ENCODE measurements around the gene SACM1L.
"Not testable (repeated sequence)": the region's sequence is repeated elsewhere in the genome, so short reads cannot be mapped to it uniquely, and the experiment has no call there.

The SACM1L gene

DNA sequence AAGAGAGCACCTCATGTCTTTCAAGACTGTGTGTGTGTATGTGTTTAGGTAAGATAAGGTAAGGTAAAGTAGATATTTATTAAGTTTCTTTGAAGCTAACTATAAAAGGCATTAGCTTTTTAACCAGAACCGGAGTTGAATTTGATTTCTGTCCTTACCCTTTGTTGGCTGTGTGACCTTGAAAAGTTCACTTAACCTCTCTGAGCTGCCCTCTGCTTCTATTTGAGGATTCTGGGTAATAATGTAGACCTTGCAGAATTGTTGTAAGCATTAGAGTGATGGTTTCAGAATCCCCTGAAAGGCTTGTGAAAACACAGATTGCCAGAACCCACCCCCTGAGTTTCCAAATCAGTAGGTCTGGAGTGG is 21.6 kb upstream of the SACM1L start:
- no peak for DNase-seq (ENCODE audit: low read depth)

DNA sequence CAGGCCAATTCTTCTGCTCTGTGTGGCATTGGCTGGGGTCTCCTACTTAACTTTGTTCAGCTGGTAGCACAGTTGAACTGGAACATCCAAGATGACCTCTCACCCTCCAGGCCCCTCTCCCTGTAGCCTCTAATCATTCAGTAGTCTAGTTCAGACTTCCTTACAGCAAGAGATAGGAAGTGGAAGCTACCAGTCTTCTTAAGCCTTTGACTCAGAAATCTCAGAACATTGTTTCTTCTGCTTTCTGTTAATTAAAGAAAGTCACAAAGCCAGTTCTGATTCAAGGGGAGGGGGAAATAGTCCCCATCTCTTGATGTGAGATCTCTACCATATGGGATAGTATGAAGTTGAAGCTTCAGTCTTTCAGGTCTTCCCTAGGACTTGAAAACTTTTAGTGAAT is 18.8 kb upstream of the SACM1L start:
- DNase-seq (ENCODE audit: low read depth): no peak

DNA sequence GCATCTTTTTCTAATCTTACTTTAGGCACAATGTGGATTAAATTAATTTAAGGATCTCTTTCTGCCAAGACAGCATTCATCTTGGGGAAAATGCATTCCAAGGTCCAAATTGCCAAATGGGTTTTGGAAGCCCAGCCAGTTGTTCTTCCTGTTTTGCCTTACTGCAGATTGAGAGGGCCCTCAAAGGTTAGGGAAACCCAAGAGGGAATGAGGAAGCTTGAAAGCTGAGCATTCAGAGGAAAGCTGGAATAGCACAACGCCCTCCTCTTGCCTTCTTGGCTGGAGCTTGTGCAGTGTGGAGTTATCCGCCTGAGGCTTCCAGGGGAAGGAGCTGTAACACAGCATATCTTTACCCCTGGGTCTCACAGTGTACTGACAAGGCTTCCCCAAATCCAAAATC is 18.2 kb upstream of the SACM1L start:
- DNase-seq (ENCODE audit: low read depth): peak; percentile 71

DNA sequence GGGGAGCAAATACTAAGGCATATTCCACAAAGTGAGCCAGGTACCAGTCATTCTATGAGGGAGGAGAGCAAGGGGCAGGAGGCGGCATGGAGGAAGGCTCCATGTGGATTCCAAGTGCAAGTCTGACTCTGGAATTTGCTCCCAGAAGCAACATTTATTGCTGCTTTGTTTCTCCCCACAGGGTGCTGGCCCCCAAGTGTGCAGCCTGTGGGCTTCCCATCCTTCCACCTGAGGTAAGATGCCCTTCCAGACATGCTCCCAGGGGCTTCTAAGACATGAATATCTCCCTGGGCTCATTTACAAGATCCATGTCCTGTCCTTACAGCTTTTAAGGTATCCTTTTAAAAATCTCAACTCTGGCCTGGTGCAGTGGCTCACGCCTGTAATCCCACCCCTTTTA is 15.9 kb upstream of the SACM1L start:
- no peak for DNase-seq (ENCODE audit: low read depth)

DNA sequence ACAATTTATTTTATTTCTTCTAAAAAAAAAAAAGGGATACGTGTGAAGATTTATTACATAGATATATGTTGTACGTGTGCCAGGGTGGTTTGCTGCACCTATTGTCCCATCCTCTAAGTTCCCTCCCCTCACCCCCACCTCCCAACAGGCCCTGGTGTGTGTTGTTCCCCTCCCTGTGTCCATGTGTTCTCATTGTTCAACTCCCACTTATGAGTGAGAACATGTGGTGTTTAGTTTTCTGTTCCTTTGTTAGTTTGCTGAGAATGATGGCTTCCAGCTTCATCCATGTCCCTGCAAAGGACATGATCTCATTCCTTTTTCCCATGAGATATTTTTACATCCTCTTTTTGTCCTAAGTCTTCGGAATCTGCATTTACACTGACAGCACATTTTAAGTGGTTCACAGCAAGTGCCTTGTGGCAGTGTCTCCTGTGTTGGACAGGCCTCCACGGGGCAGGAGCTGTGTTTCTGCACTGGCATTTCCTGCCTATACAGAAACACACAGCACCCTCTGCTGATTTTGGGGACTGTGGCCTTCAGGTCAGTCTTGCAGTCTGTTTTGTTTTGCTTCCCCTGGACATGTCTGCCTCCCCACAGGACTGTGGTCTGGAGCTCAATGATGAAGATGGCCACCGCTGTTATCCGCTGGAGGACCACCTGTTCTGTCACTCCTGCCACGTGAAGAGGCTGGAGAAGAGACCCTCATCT is 12.7 kb upstream of the SACM1L start:
- DNase-seq (ENCODE audit: low read depth): no peak

DNA sequence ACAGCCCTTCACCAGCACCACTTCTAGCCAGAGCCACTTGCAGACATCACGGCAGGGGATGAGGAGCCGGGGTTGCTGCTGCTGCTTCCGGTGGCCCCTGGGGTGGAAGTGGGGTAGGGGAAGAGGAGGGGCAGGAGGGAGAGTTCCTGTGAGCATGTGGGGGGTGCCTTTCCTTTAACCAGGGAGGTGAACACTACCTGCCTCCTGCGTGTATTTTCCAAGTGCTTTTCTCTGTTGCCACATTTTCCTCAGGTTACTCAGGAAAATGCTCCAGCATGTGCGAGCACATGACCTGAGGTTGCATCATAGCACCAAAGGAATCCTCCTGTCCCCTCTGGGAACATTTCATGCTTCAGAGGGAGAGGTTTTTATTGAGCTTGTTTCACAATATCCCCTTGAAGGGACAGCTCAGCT is 12.2 kb upstream of the SACM1L start:
- DNase-seq (ENCODE audit: low read depth): peak; percentile 77

DNA sequence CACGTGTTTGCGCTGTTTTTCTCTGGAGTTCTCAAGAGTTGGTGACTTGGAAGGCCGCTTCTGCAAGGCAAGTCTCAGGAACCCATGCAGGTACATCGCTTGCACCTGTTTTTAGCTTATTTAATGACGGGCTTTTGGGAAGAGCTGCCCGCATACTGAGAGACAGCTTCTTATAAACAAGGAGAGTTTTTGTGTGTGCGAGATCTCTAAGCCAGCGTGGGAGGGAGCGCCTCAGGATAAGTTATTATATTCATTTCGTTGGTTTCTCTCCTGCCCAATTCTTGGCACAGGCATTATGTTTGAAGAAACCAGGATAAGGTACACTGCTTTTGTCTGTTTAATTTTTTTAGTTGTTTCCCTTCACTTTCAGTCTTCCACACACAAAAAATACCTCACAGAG is 11.4 kb upstream of the SACM1L start:
- no peak for DNase-seq (ENCODE audit: low read depth)

DNA sequence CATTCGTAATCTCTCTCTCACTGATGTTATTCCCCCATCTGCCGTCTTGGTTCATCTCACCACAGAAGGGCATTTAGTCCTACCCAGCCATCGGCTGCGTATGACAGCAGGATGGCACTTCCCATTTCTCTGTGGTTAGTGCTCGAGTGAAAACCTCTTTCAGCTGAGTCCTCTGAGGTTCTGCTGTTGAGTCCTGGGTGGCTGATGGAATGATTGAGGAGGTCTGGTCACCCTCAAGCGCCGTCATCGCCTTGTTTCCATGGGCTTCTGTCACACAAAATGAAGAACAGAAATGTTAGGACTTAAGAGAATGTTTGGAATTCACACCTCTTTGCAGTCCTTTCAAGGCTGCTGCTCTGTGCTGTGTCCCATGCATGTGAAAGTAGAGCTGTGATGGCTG is 9.4 kb upstream of the SACM1L start:
- DNase-seq (ENCODE audit: low read depth): no peak

DNA sequence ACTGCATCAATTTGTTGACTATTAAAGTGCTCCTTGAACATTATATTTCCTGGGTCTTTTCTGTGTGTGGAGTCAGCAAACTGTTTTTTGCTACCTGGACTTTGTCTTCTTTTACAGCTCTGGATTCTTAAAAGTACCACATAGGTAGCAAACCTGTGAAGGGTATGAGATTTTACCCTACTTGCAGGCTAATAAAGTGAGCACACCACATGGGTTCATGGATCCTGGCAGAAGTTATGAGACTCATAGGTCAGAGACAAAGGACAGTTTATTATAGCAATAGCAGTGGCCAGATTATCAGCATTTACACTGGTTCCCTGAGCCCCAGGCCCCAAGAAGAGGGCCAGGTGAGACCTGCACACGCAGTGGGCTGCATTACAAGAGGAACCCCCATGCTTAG is 8.0 kb upstream of the SACM1L start:
- no peak for DNase-seq (ENCODE audit: low read depth)

DNA sequence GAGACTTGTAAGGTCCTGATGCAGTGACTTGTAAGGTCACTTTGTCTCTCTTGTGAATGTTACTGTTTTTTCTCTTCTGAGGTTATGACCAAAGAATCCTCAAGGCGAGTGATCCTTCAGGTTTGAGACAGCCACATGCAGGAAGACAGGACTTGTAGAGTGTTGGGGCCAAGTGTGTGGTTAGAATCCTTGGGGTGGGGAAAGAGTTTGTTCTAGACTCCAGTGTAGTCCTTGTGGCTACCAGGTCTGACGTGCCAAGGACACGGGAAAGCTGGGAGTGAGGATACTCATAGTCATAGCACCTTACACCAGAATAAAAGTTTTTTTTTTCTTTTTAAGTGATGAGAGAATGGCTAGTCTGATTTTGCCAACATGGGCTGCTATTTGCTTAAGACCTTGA is 7.3 kb upstream of the SACM1L start:
- no peak for DNase-seq (ENCODE audit: low read depth)

DNA sequence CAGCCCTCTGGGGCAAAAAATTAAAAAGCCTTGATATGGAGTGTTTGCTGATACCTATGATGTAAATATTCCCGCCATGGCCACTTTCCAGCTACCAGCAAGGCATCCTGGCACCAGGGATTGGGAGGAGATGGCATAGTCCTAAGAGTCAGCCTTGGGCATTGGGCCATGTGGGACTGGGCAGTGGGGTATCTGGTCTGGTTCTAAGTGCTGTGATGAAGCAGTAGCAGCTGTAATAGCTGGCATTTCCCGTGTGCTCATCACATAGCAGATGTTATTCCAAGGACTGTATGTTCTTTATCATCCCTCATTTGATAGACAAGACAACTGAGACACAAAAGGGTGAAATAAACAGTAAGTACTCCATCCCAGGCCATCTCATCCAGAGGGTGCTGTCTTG is 6.9 kb upstream of the SACM1L start:
- no peak for DNase-seq (ENCODE audit: low read depth)

DNA sequence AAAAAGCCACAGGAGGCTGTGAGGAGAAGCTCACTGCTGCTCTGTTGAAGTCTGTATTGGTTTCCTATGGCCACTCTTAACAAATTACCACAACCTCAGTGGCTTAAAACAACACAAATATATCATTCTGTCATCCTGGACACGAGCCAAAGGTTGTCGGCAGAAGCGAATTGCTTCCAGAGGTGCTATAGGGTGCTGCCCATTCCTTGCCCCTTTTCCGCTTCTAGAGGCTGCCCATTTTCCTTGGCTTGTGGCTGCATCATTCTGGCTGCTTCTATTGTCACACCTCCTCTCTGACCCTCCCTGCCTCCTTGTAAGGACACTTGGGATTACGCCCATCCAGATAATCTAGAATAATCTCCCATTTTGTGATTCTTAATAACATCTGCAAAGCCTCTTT is 6.4 kb upstream of the SACM1L start:
- DNase-seq (ENCODE audit: low read depth): no peak

DNA sequence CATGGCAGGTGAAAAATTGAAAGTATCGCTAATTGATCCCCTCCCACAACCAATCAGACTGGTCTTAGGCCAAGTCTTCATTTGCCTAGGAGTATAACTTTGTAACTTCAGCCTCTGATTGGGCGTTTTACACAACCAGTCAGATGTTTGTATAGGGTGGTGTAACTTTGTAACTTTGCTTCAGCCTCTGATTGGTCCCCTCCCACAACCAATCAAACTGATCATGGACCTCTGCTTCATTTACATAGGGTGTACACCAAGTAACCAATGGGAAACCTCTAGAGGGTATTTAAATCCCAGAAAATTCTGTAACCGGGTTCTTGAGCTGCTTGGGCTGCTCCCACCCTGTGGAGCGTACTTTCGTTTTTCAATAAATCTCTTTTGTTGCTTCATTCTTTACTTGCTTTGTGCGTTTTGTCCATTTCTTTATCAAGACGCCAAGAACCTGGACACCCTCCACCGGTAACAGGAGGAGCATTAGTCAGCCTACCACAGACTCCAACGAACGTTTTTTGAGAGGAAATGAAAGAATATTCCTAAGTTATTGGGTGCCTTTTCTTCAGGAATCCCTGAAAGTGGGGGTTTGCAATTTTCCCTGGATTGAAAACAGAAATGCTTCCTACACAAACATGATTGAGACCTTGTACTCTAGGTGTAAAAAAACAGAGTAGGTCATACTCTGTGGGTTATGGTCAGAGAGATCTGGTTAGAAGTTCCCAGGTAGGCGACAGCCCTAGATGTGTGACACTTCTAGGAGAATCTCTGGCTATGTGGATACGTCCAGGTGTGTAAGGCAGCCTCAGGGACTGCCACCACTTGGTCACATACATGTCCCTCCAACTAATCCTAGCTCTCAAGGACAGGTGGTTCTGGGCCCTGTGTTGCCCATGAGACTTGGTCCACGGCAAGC is 5.5 kb upstream of the SACM1L start:
- no peak for DNase-seq (ENCODE audit: low read depth)

DNA sequence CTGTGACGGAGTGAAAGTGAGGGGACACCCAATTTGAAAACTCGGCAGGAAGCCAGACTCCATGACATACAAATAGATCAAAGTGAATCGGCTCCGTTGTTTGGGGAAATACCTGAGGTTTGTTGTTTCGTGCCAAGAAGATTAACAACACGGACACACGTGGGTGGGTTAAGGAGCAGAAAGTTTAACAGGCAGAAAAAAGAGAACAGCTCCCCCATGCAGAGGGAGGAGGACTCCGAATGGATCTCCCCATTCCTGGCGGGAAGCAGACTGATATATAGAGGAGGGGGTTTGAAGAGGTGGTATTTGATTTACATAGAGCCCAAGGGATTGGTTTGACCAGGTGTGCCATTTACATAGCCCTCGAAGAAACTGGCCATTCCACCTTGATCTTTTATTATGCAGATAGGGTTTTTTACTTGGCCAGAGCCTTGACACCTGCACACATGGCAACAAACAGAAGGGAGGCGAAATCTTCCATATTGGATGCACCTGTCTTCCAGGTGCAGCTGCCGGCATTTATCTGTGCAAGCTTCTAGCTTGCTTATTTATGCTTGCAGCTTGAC is 4.8 kb upstream of the SACM1L start:
- no peak for DNase-seq (ENCODE audit: low read depth)

DNA sequence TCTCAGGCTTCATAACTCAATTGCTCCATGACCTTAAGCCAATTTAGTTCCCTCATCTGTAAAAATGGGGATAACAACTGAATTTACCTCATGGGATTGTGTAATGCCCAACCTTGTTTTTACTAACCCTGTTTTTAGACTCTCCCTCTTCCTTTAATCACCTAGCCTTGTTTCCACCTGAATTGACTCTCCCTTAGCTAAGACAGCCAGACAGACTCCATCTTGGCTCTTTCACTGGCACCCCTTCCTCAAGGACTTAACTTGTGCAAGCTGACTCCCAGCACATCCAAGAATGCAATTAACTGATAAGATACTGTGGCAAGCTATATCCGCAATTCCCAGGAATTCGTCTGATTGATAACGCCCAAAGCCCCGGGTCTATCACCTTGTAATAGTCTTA is 3.5 kb upstream of the SACM1L start:
- not testable (repeated sequence) for DNase-seq (ENCODE audit: low read depth)

DNA sequence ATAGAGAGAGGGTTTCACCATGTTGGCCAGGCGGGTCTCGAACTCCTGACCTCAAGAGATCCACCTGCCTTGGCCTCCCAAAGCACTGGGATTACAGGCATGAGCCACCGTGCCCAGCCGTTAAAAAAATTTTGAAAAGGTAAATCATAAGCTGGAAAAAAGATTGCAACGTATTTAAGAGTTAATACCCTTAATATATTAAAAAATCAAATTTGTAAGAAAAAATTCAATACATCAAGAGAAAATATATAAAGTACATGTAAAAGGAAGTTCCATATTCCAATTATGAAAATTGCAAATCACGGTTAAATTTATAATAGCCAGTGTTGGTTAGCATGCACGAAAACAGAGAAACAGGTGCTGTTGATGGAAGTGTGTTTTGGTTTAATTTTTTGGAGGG is 2.3 kb upstream of the SACM1L start:
- no peak for DNase-seq (ENCODE audit: low read depth)

DNA sequence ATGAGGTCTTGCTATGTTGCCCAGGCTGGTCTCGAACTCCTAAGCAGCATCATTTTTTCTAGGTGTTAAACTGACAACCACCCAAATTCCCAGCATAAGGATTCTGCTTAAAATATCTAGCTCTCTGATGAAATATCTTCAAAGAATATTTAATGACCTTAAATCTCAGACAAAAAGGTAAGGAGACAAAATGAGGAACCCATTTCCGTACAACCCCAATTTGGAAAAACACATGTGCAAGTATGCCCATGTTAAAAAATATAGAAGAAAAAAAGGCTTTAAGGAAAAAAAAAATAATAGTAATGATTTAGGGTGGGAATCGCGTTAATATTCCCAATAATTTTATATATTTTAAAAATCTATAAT is 1.4 kb upstream of the SACM1L start:
- DNase-seq (ENCODE audit: low read depth): no peak

DNA sequence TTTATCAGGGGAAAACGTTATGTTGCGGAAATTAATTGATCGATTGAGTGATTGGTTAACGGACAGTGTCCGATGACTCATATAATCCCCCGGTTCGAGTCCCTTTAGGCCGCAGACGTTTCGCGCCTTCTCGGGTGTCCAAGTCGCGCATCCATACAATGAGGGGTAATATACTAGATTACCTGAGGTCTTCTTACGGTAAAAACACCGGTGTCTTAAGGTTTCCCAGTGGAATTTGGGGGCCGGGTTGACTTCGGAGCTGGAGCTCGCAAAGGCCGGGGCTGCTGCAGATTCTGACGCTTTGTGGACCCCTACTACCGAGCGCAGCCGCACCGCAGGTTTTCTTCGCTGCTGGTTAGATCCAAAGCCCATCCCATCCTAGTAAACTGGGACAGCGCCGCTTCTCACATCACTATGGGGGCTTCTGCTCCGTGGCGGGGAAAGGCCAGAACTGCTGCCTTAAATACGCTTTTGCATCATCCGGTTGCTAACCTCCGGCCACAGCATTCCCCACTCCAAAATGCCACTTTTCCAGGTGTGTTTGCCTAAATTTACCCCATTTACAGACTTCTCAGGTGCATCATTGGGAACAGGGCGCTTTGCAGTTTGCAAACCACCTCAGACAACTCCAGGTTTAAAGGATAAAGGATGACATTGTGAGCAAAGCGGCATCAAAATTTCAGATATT is 858 bp upstream of the SACM1L start:
- no peak for DNase-seq (ENCODE audit: low read depth)

DNA sequence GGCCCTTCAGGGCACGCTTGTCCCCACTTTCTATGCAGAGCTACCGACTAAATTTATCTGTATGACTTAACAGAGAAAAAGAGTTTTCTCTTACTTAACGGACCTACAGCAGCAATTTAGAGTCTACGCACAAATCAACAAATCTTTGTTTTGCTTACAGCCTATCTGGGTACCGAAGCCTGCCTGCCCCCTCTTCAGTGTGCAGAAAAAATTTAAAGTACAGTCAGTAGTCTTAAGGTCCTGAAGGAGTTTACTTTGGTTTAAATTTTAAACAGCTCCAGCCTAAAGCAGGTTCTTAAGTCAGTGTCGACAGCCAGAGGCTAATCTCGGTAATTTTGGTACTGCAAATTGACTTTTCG is 570 bp downstream of the SACM1L start:
- no peak for DNase-seq (ENCODE audit: low read depth)

DNA sequence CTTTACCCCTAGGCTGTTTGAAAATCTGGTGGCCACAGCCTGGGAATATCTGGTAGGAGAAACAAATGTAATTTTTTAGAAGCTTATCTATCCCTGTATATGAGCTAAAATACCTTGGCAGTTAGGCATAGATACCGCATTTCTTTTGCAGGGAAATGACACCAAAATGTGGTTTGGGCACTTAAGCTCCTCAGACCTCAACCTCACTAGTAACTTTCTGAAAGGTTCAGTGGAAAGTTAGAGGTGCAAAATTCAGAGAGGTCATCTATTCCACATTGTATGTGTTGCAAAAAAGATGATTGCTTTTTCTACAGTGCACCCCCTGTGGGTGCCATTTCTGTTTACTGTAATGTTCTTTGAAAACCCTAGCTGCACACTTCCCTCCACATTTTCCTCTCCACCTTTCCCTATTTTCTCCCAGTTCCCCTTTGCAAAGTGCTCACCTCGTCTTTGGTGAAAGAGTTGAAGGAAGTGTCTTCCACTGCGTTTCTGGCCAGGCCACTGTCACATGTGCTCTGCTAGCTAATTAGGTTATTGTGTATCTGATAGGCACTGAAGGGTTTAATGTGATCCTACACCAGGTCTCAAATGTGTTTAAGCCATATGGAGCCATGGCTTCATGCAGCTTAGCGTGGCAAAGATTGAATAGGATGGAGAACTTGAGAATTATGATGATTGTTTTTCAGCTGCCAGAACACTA is 1.3 kb downstream of the SACM1L start:
- no peak for DNase-seq (ENCODE audit: low read depth)

DNA sequence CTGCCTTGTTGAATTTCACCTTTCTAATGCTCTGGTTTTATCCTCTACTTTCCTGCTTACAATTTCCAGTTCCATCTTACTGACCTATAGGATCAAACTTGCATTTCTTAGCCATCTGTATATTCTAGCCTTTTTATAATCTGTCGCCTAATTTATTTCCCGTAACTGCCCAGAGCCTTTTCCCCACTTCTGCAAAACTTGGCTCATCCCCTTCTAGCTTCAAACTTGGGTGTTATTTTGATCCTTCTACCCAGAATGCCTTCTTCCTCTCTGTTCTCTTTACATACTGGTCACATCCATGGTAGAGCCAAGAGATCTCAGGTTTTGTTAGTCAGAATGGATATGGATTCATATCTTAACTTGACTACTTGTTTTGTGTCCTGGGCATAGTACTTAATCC is 2.6 kb downstream of the SACM1L start:
- DNase-seq (ENCODE audit: low read depth): no peak

DNA sequence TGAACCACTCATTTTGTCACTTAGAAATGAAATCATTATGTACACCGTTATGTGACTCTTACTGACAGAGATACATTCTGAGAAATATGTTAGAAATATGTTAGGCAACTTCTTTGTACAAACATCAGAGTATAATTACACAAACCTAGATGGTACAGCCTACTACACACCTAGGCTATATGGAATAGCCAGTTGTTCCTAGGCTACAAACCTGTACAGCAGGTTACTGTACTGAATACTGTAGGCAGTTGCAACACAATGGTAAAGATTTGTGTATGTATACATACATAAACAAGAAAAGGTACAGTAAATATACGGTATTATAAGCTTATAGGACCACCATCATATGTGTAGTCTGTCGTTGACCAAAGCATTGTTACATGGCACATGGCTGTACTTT is 3.7 kb downstream of the SACM1L start:
- no peak for DNase-seq (ENCODE audit: low read depth)

All from GM04504 (cell line).